IMR-90 (cell line): Measurements from ENCODE around the gene ZNF521. TPM values are rescaled to one million over a fixed set of nuclear protein-coding genes. Genes with fewer than 3 reads are reported as not detected.

Source experiments
- ATAC-seq: fragments of 200-7000 bp; cut with Tn5 transposase; 2 replicates; pipeline ENCODE4 v1.9.1; 2020; ENCODE audit warnings: low read depth, mild to moderate bottlenecking, moderate library complexity
- BruUV-seq: library from RNA; stranded (reverse); fragments of 400-500 nt; replicated peaks from 2 replicates; lab custom pipeline; 2021; lab: Mats Ljungman, UMichigan
- CTCF ChIA-PET: fragments of 300-600 bp; formaldehyde crosslinking; extraction: SDS; loops from one replicate; lab custom pipeline; 2021; ENCODE audit warnings: antibody characterized with exemption; lab: Yijun Ruan, JAX
- POLR2A ChIA-PET: fragments of 300-600 bp; sonication (Branson Sonifier 250); formaldehyde crosslinking; loops from one replicate; lab custom pipeline; 2022; ENCODE audit warnings: antibody characterized with exemption; ENCODE audit not compliant: unreplicated experiment; lab: Charles Lee
- DNase-seq: peaks from one replicate; pipeline ENCODE4 v3.0.0; 2013
- H2AFZ ChIP-seq: replicated peaks from 2 replicates; pipeline ENCODE3; 2013; ENCODE audit warnings: low read length, mild to moderate bottlenecking; ENCODE audit not compliant: poor library complexity
- H2AK5ac ChIP-seq: 2 replicates; pipeline ENCODE4 v1.6.1; 2013; ENCODE audit warnings: low read depth, low read length, inconsistent platforms
- H2AK9ac ChIP-seq: replicated peaks from 2 replicates; pipeline ENCODE3; 2013; ENCODE audit warnings: mild to moderate bottlenecking, low read depth, low read length, moderate library complexity; ENCODE audit not compliant: poor library complexity
- H2BK120ac ChIP-seq: 2 replicates; pipeline ENCODE4 v1.6.1; 2013; ENCODE audit warnings: low read depth, low read length, inconsistent platforms
- H2BK15ac ChIP-seq: 3 replicates; pipeline ENCODE4 v1.6.1; 2013; ENCODE audit warnings: low read depth, low read length, inconsistent platforms
- H2BK20ac ChIP-seq: 2 replicates; pipeline ENCODE4 v1.6.1; 2013; ENCODE audit warnings: low read depth, mild to moderate bottlenecking, inconsistent platforms, low read length, moderate library complexity
- H2BK5ac ChIP-seq: 2 replicates; pipeline ENCODE4 v1.6.1; 2013; ENCODE audit warnings: mild to moderate bottlenecking, low read depth, low read length, inconsistent platforms; ENCODE audit not compliant: poor library complexity, severe bottlenecking
- H3K14ac ChIP-seq: replicated peaks from 2 replicates; pipeline ENCODE4 v1.6.1; 2013; ENCODE audit warnings: low read depth, low read length, inconsistent platforms
- H3K18ac ChIP-seq: 2 replicates; pipeline ENCODE4 v1.6.1; 2013; ENCODE audit warnings: low read depth, low read length, control low read depth
- H3K23ac ChIP-seq: 2 replicates; pipeline ENCODE4 v1.6.1; 2013; ENCODE audit warnings: low read depth, low read length, inconsistent platforms
- H3K27ac ChIP-seq: 2 replicates; pipeline ENCODE4 v1.5.1; 2013; ENCODE audit warnings: mild to moderate bottlenecking, control low read depth, low read length; ENCODE audit not compliant: insufficient read depth
- H3K27me3 ChIP-seq: 2 replicates; pipeline ENCODE4 v1.6.1; 2013; ENCODE audit warnings: low read length; ENCODE audit not compliant: control insufficient read depth, insufficient read depth
- H3K36me3 ChIP-seq: 2 replicates; pipeline ENCODE4 v1.6.1; 2013; ENCODE audit warnings: low read length, mixed read lengths; ENCODE audit not compliant: control insufficient read depth, insufficient read depth
- H3K4ac ChIP-seq: 2 replicates; pipeline ENCODE4 v1.6.1; 2013; ENCODE audit warnings: low read depth, low read length, inconsistent platforms
- H3K4me1 ChIP-seq: 2 replicates; pipeline ENCODE4 v1.6.1; 2013; ENCODE audit warnings: low read length, mixed read lengths; ENCODE audit not compliant: control insufficient read depth, insufficient read depth
- H3K4me2 ChIP-seq: 2 replicates; pipeline ENCODE4 v1.6.1; 2013; ENCODE audit warnings: low read depth, mild to moderate bottlenecking, control low read depth, low read length, moderate library complexity
- H3K4me3 ChIP-seq: 2 replicates; pipeline ENCODE4 v1.5.1; 2013; ENCODE audit warnings: low read depth, mild to moderate bottlenecking, control low read depth, low read length, moderate library complexity; ENCODE audit not compliant: insufficient read depth
- H3K56ac ChIP-seq: 2 replicates; pipeline ENCODE4 v1.6.1; 2013; ENCODE audit warnings: low read length, inconsistent platforms; ENCODE audit not compliant: insufficient read depth; ENCODE audit errors: extremely low read depth
- H3K79me1 ChIP-seq, 2 experiments: 2 replicates each; pipeline ENCODE4 v1.6.1; 2013; ENCODE audit warnings: low read length in 2 of 2, inconsistent platforms in 1 of 2, low read depth in 1 of 2
- H3K9ac ChIP-seq: 2 replicates; pipeline ENCODE4 v1.6.1; 2013; ENCODE audit warnings: low read depth, low read length, control low read depth
- H3K9me1 ChIP-seq: 2 replicates; pipeline ENCODE4 v1.6.1; 2013; ENCODE audit warnings: low read length, inconsistent platforms; ENCODE audit not compliant: insufficient read depth
- H3K9me3 ChIP-seq: 2 replicates; pipeline ENCODE4 v1.6.1; 2013; ENCODE audit warnings: low read length; ENCODE audit not compliant: control insufficient read depth, insufficient read depth
- H4K20me1 ChIP-seq: 2 replicates; pipeline ENCODE4 v1.6.1; 2013; ENCODE audit warnings: low read length, inconsistent platforms; ENCODE audit not compliant: insufficient read depth
- H4K5ac ChIP-seq: 2 replicates; pipeline ENCODE4 v1.6.1; 2013; ENCODE audit warnings: mild to moderate bottlenecking, low read depth, low read length, control low read depth
- H4K8ac ChIP-seq, 2 experiments: 2 replicates each; pipeline ENCODE4 v1.6.1; 2013; ENCODE audit warnings: low read depth in 2 of 2, low read length in 2 of 2, control low read depth in 1 of 2, inconsistent platforms in 1 of 2
- H4K91ac ChIP-seq: 2 replicates; pipeline ENCODE4 v1.6.1; 2013; ENCODE audit warnings: low read depth, low read length, inconsistent platforms; ENCODE audit not compliant: insufficient read depth
- ELK1 ChIP-seq: fragments of 150-350 bp; IDR thresholded peaks from 2 replicates; pipeline ENCODE4 v1.6.1; 2016; ENCODE audit warnings: low read depth, mild to moderate bottlenecking, low read length, moderate library complexity, borderline replicate concordance
- FOS ChIP-seq: fragments of 150-350 bp; IDR thresholded peaks from 2 replicates; pipeline ENCODE4 v1.6.1; 2016; ENCODE audit warnings: low read depth, low read length
- MAFK ChIP-seq: IDR thresholded peaks from 2 replicates; pipeline ENCODE4 v1.6.1; 2012; ENCODE audit warnings: low read depth, low read length, improper control_type of control experiment
- NFE2L2 ChIP-seq: fragments of 150-350 bp; IDR thresholded peaks from 2 replicates; pipeline ENCODE4 v1.6.1; 2016; ENCODE audit warnings: low read depth, mild to moderate bottlenecking, low read length
- WGBS, 2 experiments: methylation state at CpG; one replicate each; pipeline versions ENCODE4 v1.1.5 to v1.1.7; 2013; ENCODE audit warnings: missing lambda C conversion rate in 2 of 2; ENCODE audit not compliant: insufficient read length in 1 of 2; ENCODE audit errors: extremely low coverage in 2 of 2; 5-methylcytosine and 5-hydroxymethylcytosine counted together
- dilution Hi-C: fragments of 300-500 bp; cut with HindIII; formaldehyde crosslinking; loops from one replicate; pipeline ENCODE4 v1.14.3; 2018; ENCODE audit warnings: low sequenced_read_pairs; ENCODE audit not compliant: unreplicated experiment
- in situ Hi-C: fragments of 300-500 bp; cut with MboI; formaldehyde crosslinking; loops from 3 replicates; pipeline ENCODE4 v1.14.3; 2019; ENCODE audit warnings: low sequenced_read_pairs, inconsistent platforms, mixed read lengths
- intact Hi-C: fragments of 100-400 bp; cut with micrococcal nuclease; formaldehyde crosslinking; loops from 2 replicates; pipeline ENCODE4 v1.10.0; 2022
- polyA plus RNA-seq, 3 experiments: library from polyadenylated mRNA; depleted of rRNA; stranded (reverse); fragments of >200 nt; gene quantifications; 2 replicates each; pipeline ENCODE4 v1.2.3, GENCODE V29; 2012; ENCODE audit warnings: low replicate concordance in 1 of 3
- total RNA-seq: library from RNA; depleted of rRNA; stranded (reverse); fragments of >200 nt; gene quantifications from 2 replicates; pipeline ENCODE4 v1.2.3, GENCODE V29; 2012

ZNF521 gene
- total and polyA plus RNA-seq, 2 of the 4 experiments (the other 2 are of a cell fraction) = 21.5 to 59.3 TPM

GRCh38 chr18:25171334-25171733 is 180.6 kb downstream of the ZNF521 start:
- no peak overlapping the region for H2AK9ac ChIP-seq
- H3K79me1 ChIP-seq = peaks cover 3 to 4% of the 10 kb centered on the region in 2 experiments
- dilution Hi-C loops = no loop called here
- ChIA-PET CTCF (no interaction called here), POLR2A (no interaction called here)
- H2BK120ac ChIP-seq = no peak overlapping the region
- no peak overlapping the region for H4K5ac ChIP-seq
- no peak overlapping the region for H2BK15ac ChIP-seq
- H4K91ac ChIP-seq = no peak overlapping the region
- H3K4ac ChIP-seq = no peak overlapping the region
- H3K4me2 ChIP-seq = no peak overlapping the region
- no peak overlapping the region for H2AFZ ChIP-seq
- H3K9me1 ChIP-seq = peaks cover 6% of the 10 kb centered on the region; the same call in 1 of the 2 replicates
- no peaks in the 10 kb centered on the region for H3K27me3 ChIP-seq
- H4K20me1 ChIP-seq = no peaks in the 10 kb centered on the region
- in situ Hi-C loops = no loop called here
- H4K8ac ChIP-seq = no peak overlapping the region
- H3K9ac ChIP-seq = no peak overlapping the region
- no peak overlapping the region for H3K23ac ChIP-seq
- H3K27ac ChIP-seq = no peak overlapping the region
- H3K14ac ChIP-seq = no peak overlapping the region
- no peak overlapping the region for H3K4me3 ChIP-seq
- no CpG with 5 or more reads among the region's 3 CpGs for WGBS, 2 experiments
- H3K56ac ChIP-seq = no peak overlapping the region
- peaks cover 6% of the 10 kb centered on the region for H3K4me1 ChIP-seq
- ATAC-seq (no peak), DNase-seq (no peak)
- no peak overlapping the region for H2BK5ac ChIP-seq
- intact Hi-C loops = no loop called here
- H2AK5ac ChIP-seq = no peak overlapping the region
- H3K36me3 ChIP-seq = peaks cover 3% of the 10 kb centered on the region; the same call in 1 of the 2 replicates
- no peak for TF ChIP-seq NFE2L2
- TF ChIP-seq ELK1 = no peak
- no peak for TF ChIP-seq MAFK
- TF ChIP-seq FOS = no peak
- H2BK20ac ChIP-seq = no peak overlapping the region
- H3K18ac ChIP-seq = no peak overlapping the region
- no TSS peak for BruUV-seq
- no peaks in the 10 kb centered on the region for H3K9me3 ChIP-seq
